ENCODE results near the gene DOCK1. TPM values are rescaled to one million over a fixed set of nuclear protein-coding genes. Genes with fewer than 3 reads are reported as not detected.

The DOCK1 gene
- total and polyA plus RNA-seq, 4 donors = 10.9 to 82.6 (median 43.3) TPM

DNA sequence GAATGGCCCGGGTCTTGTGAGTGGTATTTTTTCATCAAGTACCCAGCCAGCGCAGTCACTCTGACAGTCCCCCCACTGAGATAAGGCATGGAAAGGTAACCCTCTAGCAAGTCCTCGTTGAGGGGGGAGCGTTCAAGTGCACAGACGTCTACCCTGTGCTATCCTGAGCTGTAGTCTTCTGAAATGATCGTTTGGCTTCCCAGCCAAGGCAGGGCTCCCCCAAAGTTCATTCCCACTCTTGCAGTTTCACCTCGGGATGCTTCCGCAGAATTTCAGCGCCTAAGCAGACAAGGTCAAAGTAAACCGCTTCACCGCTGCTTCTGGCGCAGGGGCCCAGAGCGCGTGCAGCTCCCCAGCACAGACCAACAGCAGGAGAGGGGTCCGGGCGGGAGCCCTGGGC is 289.4 kb downstream of the DOCK1 start:
- Histone ChIP-seq H3K27ac (ENCODE audit: low read depth in 1 of 2, low read length in 2 of 2) (no peak overlapping the region), H3K9me3 (ENCODE audit: control insufficient read depth, low read length) (no peaks in the 10 kb centered on the region), H3K36me3 (ENCODE audit: control insufficient read depth in 1 of 2, insufficient read depth in 2 of 2, low read length in 1 of 2) (no peaks in the 10 kb centered on the region), H3K4me3 (ENCODE audit: low read length in 2 of 2) (no peak overlapping the region), H3K4me1 (ENCODE audit: control insufficient read depth in 1 of 2, insufficient read depth in 2 of 2, low read length in 2 of 2) (no peaks in the 10 kb centered on the region), H3K27me3 (ENCODE audit: control insufficient read depth in 1 of 2, insufficient read depth in 2 of 2, low read length in 1 of 2) (no peaks in the 10 kb centered on the region)
- intact Hi-C loops (cut with DNase I) = no loop called here
- ATAC-seq (ENCODE audit: low FRiP score) = no peak
- WGBS, 2 donors = 45 to 57% methylated on average over 16 of the region's 16 CpGs
- no peak for DNase-seq

- peak; percentile 42 for ATAC-seq (ENCODE audit: low FRiP score)
- Histone ChIP-seq H3K27ac (ENCODE audit: low read depth in 1 of 2, low read length in 2 of 2) (no peak overlapping the region), H3K4me1 (ENCODE audit: control insufficient read depth in 1 of 2, insufficient read depth in 2 of 2, low read length in 2 of 2) (no peaks in the 10 kb centered on the region)
These were observed 289.8 kb downstream of the DOCK1 start for GRCh38 chr10:127195041-127195506.

GRCh38 chr10:127195571-127196281 is 290.5 kb downstream of the DOCK1 start:
- no peaks in the 10 kb centered on the region for H3K27me3 ChIP-seq (ENCODE audit: control insufficient read depth in 1 of 2, insufficient read depth in 2 of 2, low read length in 1 of 2)
- ATAC-seq (ENCODE audit: low FRiP score) = peak; percentile 34
- intact Hi-C loops (cut with DNase I) = no loop called here
- H3K9me3 ChIP-seq (ENCODE audit: control insufficient read depth, low read length) = no peaks in the 10 kb centered on the region
- no peak for DNase-seq
- no peaks in the 10 kb centered on the region for H3K4me1 ChIP-seq (ENCODE audit: control insufficient read depth in 1 of 2, insufficient read depth in 2 of 2, low read length in 2 of 2)
- H3K4me3 ChIP-seq (ENCODE audit: low read length in 2 of 2) = peak overlapping the region; percentile 1 to 45
- H3K27ac ChIP-seq (ENCODE audit: low read depth in 1 of 2, low read length in 2 of 2) = no peak overlapping the region
- 1% methylated on average over 55 to 91 of the region's 91 CpGs for WGBS, 2 donors
- H3K36me3 ChIP-seq (ENCODE audit: control insufficient read depth in 1 of 2, insufficient read depth in 2 of 2, low read length in 1 of 2) = no peaks in the 10 kb centered on the region

More at GRCh38 chr10:127195041-127195506, 289.8 kb downstream of the DOCK1 start:
- no peaks in the 10 kb centered on the region for H3K36me3 ChIP-seq (ENCODE audit: control insufficient read depth in 1 of 2, insufficient read depth in 2 of 2, low read length in 1 of 2)
- intact Hi-C loops (cut with DNase I) = no loop called here
- H3K4me3 ChIP-seq (ENCODE audit: low read length in 2 of 2) = no peak overlapping the region
- H3K27me3 ChIP-seq (ENCODE audit: control insufficient read depth in 1 of 2, insufficient read depth in 2 of 2, low read length in 1 of 2) = no peaks in the 10 kb centered on the region
- 0 to 2% methylated on average over 28 of the region's 28 CpGs for WGBS, 2 donors
- no peak for DNase-seq
- no peaks in the 10 kb centered on the region for H3K9me3 ChIP-seq (ENCODE audit: control insufficient read depth, low read length)

GRCh38 chr10:127196282-127197153 is 291.3 kb downstream of the DOCK1 start, which contains the start of gene INSYN2A:
INSYN2A (minus strand) TSS chr10:127196591; CDS start chr10:127176395, 20,196 bp downstream.
- Histone ChIP-seq H3K27me3 (ENCODE audit: control insufficient read depth in 1 of 2, insufficient read depth in 2 of 2, low read length in 1 of 2) (no peaks in the 10 kb centered on the region), H3K4me1 (ENCODE audit: control insufficient read depth in 1 of 2, insufficient read depth in 2 of 2, low read length in 2 of 2) (no peaks in the 10 kb centered on the region), H3K27ac (ENCODE audit: low read depth in 1 of 2, low read length in 2 of 2) (no peak within 1 kb of the TSS), H3K4me3 (ENCODE audit: low read length in 2 of 2) (peak within 1 kb of the TSS; percentile 1 to 45), H3K36me3 (ENCODE audit: control insufficient read depth in 1 of 2, insufficient read depth in 2 of 2, low read length in 1 of 2) (no peaks in the 10 kb centered on the region), H3K9me3 (ENCODE audit: control insufficient read depth, low read length) (no peaks in the 10 kb centered on the region)
- 2% methylated on average over 54 to 81 of the region's 81 CpGs for WGBS, 2 donors
- intact Hi-C loops (cut with DNase I) = no loop called here
- peak in 1 of 2 donors; percentile 78 for DNase-seq
- no peak for ATAC-seq (ENCODE audit: low FRiP score)

DNA sequence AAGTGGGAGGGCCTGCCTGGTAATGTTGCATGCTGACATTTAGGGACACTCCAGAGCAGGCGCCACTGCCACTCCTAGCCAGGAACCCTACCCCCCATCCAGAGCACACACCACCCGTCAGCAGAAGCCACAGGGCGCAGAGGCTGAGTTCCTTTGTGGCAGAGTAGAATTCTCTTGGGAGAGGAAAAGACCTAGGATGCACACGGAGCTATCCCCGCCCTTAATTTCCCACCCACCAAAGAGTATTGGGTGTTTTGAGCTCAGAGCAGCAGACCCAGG is 291.9 kb downstream of the DOCK1 start:
- no peak for DNase-seq
- 61 to 67% methylated on average over 5 of the region's 5 CpGs for WGBS, 2 donors
- no peak overlapping the region for H3K27ac ChIP-seq (ENCODE audit: low read depth in 1 of 2, low read length in 2 of 2)
- intact Hi-C loops (cut with DNase I) = no loop called here
- no peak for ATAC-seq (ENCODE audit: low FRiP score)
- H3K9me3 ChIP-seq (ENCODE audit: control insufficient read depth, low read length) = no peaks in the 10 kb centered on the region
- no peaks in the 10 kb centered on the region for H3K4me1 ChIP-seq (ENCODE audit: control insufficient read depth in 1 of 2, insufficient read depth in 2 of 2, low read length in 2 of 2)
- H3K27me3 ChIP-seq (ENCODE audit: control insufficient read depth in 1 of 2, insufficient read depth in 2 of 2, low read length in 1 of 2) = no peaks in the 10 kb centered on the region
- no peaks in the 10 kb centered on the region for H3K36me3 ChIP-seq (ENCODE audit: control insufficient read depth in 1 of 2, insufficient read depth in 2 of 2, low read length in 1 of 2)
- H3K4me3 ChIP-seq (ENCODE audit: low read length in 2 of 2) = no peak overlapping the region

DNA sequence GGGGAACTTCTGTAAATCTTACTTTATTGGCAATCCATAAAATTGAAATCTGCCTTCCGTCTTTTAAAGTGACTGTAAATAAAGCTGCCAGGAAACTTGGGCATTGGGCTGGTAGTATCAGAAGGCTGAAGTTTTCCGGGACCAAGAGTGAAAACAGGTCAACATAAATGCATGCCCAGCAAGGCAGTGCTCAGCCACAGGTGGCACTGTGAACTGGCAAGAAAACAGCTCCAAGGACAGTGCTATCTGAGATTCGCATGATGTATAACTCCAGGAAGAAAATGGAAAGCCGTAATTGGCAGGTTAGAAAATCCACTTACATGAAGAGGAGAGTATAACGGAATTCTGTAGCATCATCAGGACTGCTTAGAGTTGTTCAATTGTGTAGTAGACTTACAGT is 293.1 kb downstream of the DOCK1 start:
- DNase-seq (no peak), ATAC-seq (ENCODE audit: low FRiP score) (no peak)
- Histone ChIP-seq H3K9me3 (ENCODE audit: control insufficient read depth, low read length) (no peaks in the 10 kb centered on the region), H3K4me3 (ENCODE audit: low read length in 2 of 2) (no peak overlapping the region), H3K4me1 (ENCODE audit: control insufficient read depth in 1 of 2, insufficient read depth in 2 of 2, low read length in 2 of 2) (no peaks in the 10 kb centered on the region), H3K36me3 (ENCODE audit: control insufficient read depth in 1 of 2, insufficient read depth in 2 of 2, low read length in 1 of 2) (no peaks in the 10 kb centered on the region), H3K27me3 (ENCODE audit: control insufficient read depth in 1 of 2, insufficient read depth in 2 of 2, low read length in 1 of 2) (no peaks in the 10 kb centered on the region), H3K27ac (ENCODE audit: low read depth in 1 of 2, low read length in 2 of 2) (no peak overlapping the region)
- 94 to 96% methylated on average over 5 of the region's 5 CpGs for WGBS, 2 donors
- intact Hi-C loops (cut with DNase I) = no loop called here

DNA sequence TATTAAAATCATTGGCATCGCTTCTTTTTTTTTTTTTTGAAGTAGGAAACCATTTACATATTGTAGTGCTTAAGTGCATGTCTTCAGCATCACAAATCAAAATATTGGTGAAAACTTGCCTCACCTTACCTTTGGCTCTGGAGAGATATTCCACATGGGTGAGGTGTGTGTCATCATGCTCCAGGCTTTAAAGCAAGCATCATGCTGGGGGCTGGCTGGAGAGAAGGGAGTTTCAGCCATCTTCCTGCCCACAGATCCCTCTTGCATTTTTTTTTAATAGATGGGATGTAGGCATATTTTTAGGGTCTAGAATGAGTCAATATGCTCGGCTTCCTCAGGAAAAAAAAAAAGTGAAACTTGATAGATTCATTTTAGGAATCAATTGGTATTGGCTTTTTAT is 293.5 kb downstream of the DOCK1 start:
- H3K4me1 ChIP-seq (ENCODE audit: control insufficient read depth in 1 of 2, insufficient read depth in 2 of 2, low read length in 2 of 2) = no peaks in the 10 kb centered on the region
- ATAC-seq (ENCODE audit: low FRiP score) = no peak
- H3K36me3 ChIP-seq (ENCODE audit: control insufficient read depth in 1 of 2, insufficient read depth in 2 of 2, low read length in 1 of 2) = no peaks in the 10 kb centered on the region
- WGBS, 2 donors = 86 to 97% methylated on average over 2 of the region's 2 CpGs
- no peaks in the 10 kb centered on the region for H3K9me3 ChIP-seq (ENCODE audit: control insufficient read depth, low read length)
- no peak overlapping the region for H3K27ac ChIP-seq (ENCODE audit: low read depth in 1 of 2, low read length in 2 of 2)
- H3K4me3 ChIP-seq (ENCODE audit: low read length in 2 of 2) = no peak overlapping the region
- no peaks in the 10 kb centered on the region for H3K27me3 ChIP-seq (ENCODE audit: control insufficient read depth in 1 of 2, insufficient read depth in 2 of 2, low read length in 1 of 2)
- intact Hi-C loops (cut with DNase I) = no loop called here
- DNase-seq = no peak

- intact Hi-C loops (cut with DNase I) = no loop called here
- no peaks in the 10 kb centered on the region for H3K27me3 ChIP-seq (ENCODE audit: control insufficient read depth in 1 of 2, insufficient read depth in 2 of 2, low read length in 1 of 2)
- H3K4me3 ChIP-seq (ENCODE audit: low read length in 2 of 2) = no peak overlapping the region
- H3K9me3 ChIP-seq (ENCODE audit: control insufficient read depth, low read length) = no peaks in the 10 kb centered on the region
- ATAC-seq (ENCODE audit: low FRiP score) = no peak
- no peak for DNase-seq
- no peak overlapping the region for H3K27ac ChIP-seq (ENCODE audit: low read depth in 1 of 2, low read length in 2 of 2)
- 96% methylated on average over 8 of the region's 8 CpGs for WGBS, 2 donors
- H3K4me1 ChIP-seq (ENCODE audit: control insufficient read depth in 1 of 2, insufficient read depth in 2 of 2, low read length in 2 of 2) = no peaks in the 10 kb centered on the region
- no peaks in the 10 kb centered on the region for H3K36me3 ChIP-seq (ENCODE audit: control insufficient read depth in 1 of 2, insufficient read depth in 2 of 2, low read length in 1 of 2)
These were observed 295.4 kb downstream of the DOCK1 start for GRCh38 chr10:127200646-127201045.

- intact Hi-C loops (cut with DNase I) = no loop called here
- H3K4me3 ChIP-seq (ENCODE audit: low read length in 2 of 2) = no peak overlapping the region
- H3K27me3 ChIP-seq (ENCODE audit: control insufficient read depth in 1 of 2, insufficient read depth in 2 of 2, low read length in 1 of 2) = no peaks in the 10 kb centered on the region
- no peaks in the 10 kb centered on the region for H3K4me1 ChIP-seq (ENCODE audit: control insufficient read depth in 1 of 2, insufficient read depth in 2 of 2, low read length in 2 of 2)
- H3K9me3 ChIP-seq (ENCODE audit: control insufficient read depth, low read length) = no peaks in the 10 kb centered on the region
- DNase-seq = no peak
- H3K27ac ChIP-seq (ENCODE audit: low read depth in 1 of 2, low read length in 2 of 2) = no peak overlapping the region
- no peak for ATAC-seq (ENCODE audit: low FRiP score)
- WGBS, 2 donors = 94 to 95% methylated on average over 7 of the region's 7 CpGs
- H3K36me3 ChIP-seq (ENCODE audit: control insufficient read depth in 1 of 2, insufficient read depth in 2 of 2, low read length in 1 of 2) = no peaks in the 10 kb centered on the region
These were observed 297.8 kb downstream of the DOCK1 start for GRCh38 chr10:127203067-127203466.
